GM21515 (cell line): ENCODE data around the gene GATD1.

Experiments
- ATAC-seq: cut with Tn5 transposase; IDR thresholded peaks from one replicate; pipeline ENCODE4 v1.9.1; 2021; ENCODE audit not compliant: unreplicated experiment

Gene GATD1

GRCh38 chr11:813072-813455 lies 35.8 kb upstream of the GATD1 start:
- no peak for ATAC-seq

- no peak for ATAC-seq
Observed at GRCh38 chr11:812390-812789, 35.1 kb upstream of the GATD1 start.

GRCh38 chr11:811446-812245 lies 34.4 kb upstream of the GATD1 start:
- no peak for ATAC-seq

DNA sequence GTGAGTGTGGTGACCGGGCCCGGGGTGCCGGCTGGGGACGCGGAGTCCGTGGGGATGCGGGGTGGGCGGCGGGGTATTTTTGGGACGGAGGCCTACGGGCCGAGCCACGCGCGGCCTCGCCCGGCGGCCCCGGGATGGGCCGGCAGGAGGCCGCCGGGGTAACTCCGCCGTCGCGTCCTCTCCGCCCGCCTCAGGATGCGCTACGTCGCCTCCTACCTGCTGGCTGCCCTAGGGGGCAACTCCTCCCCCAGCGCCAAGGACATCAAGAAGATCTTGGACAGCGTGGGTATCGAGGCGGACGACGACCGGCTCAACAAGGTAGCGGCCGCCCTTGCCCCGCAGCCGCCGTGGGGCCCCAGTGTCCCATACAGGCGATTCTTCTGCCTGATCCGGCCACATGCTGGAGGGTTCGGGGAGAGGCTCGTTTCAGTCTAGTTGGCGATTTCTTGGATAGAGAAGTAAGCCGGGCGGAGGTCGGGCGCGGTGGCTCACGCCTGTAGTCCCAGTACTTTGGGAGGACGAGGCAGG lies 32.8 kb upstream of the GATD1 start:
- ATAC-seq, result no peak

DNA sequence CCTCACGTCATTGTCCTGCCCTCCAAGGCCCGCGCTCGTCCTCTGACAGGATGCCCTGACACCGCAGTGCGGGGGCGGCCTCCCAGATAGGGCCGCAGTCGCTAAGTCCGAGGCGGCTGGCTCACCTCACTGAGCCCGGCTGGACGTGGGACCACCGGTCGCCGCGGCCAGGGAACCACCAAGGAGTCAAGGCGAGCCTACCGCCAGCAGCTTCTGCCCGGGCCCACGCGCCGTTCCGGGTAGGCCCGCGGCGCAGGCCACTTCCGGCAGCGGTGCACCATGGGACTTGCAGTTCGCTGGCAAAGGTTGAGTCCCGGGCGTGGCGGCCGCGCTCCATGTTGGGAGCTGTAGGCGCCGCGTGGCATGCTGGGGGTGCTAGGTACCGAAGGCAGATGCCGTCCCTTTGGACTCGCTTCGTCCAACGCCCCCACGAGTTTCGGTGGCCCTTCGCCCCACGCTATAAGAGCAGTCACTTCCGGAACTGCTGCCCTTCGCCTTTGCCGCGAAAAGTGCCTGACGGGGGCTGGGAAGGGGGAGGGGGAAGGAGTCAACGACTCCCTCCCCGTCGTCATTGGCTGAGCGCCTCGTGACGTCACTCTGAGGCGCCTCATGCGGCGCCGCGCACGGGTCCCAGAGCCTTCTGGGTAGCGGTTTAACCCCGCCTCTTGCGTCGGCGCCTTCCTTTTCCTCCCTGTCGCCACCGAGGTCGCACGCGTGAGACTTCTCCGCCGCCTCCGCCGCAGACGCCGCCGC lies 32.2 kb upstream of the GATD1 start, which contains the start of gene RPLP2:
RPLP2 (plus strand) TSS at position 681 of the 753 bp plus-strand sequence. CDS start 268 bp downstream, outside the sequence.
- peak; percentile 68 for ATAC-seq

- ATAC-seq, result peak; percentile 0
Observed at GRCh38 chr11:808427-809286, 31.4 kb upstream of the GATD1 start.

DNA sequence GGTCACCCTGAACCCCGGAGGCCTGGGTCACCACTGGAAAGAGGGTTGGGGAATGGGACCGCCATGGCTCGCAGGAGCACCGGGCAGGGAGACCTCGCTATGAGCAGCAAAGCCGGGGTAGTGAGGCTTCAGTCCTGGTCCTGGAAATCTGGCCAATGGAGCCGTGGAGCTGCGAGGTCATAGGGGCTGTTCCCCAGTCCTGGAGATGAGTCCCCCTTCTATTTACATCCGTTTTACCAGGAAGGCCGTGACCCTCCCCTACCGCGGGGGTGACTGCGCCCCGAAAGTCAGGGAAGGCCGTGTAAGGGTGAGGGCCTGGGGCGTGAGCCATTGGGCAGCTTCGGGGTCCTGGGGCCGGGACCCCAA lies 27.3 kb upstream of the GATD1 start:
- no peak for ATAC-seq

- no peak for ATAC-seq
Observed at GRCh38 chr11:803770-804598, 26.7 kb upstream of the GATD1 start.

DNA sequence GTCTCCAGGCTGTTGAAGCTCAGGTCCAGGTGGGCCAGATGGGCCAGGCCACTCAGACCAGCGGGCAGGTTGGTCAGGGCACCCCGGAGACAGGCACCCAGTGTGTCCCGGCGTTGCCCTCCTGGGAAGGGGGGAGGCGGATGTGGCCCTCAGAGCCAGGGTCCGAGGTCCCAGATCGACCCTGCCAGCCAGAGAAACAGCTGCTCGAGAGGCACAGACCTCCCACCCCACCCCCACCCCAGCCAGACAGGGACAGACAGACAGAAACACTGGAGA lies 26.1 kb upstream of the GATD1 start:
- no peak for ATAC-seq

GRCh38 chr11:802693-803466 lies 25.6 kb upstream of the GATD1 start:
- ATAC-seq, result no peak

- ATAC-seq, result no peak
Observed at GRCh38 chr11:802018-802617, 24.8 kb upstream of the GATD1 start.

- no peak for ATAC-seq
Observed at GRCh38 chr11:801097-801780, 24.0 kb upstream of the GATD1 start.

- ATAC-seq, result no peak
Observed at GRCh38 chr11:800473-800872, 23.2 kb upstream of the GATD1 start.

DNA sequence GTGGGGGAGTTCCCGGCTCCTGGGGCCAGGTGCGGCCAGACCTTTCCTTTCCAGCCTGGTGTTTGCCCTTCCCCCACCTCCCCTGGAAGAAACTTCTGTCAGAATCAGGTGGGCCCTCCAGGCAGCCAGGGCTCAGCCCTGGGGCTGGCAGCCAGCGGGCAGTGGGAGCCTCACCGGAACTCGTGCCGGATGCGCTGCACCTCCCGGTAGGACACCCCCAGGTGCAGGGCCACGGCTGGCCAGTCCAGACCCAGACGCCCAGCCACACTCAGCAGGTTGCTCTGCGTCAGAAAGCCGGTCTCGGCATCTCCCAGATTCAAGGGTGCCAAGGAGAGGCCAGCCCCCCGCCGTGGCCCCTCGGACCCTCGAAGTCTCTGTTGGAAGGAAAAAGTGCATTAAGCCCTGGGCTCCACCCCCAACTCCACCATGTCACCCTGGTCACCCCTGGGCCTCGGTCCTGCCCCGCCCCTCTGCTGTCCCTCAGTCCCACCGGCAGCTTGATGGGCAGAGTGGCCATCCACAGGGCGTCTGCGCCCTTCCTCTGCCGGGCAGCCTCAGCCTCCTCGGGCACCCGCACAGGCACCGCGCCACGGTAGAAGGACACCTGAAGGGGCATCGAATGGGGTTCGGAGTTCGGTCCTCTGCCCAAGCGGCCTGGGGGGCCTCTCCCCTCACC lies 22.5 kb upstream of the GATD1 start:
- ATAC-seq, result no peak

- peak; percentile 52 for ATAC-seq
Observed at GRCh38 chr11:798093-798713, 20.9 kb upstream of the GATD1 start, which contains the start of gene SLC25A22. SLC25A22 (minus strand) TSS chr11:798281; CDS start chr11:795006, 3,275 bp downstream.

DNA sequence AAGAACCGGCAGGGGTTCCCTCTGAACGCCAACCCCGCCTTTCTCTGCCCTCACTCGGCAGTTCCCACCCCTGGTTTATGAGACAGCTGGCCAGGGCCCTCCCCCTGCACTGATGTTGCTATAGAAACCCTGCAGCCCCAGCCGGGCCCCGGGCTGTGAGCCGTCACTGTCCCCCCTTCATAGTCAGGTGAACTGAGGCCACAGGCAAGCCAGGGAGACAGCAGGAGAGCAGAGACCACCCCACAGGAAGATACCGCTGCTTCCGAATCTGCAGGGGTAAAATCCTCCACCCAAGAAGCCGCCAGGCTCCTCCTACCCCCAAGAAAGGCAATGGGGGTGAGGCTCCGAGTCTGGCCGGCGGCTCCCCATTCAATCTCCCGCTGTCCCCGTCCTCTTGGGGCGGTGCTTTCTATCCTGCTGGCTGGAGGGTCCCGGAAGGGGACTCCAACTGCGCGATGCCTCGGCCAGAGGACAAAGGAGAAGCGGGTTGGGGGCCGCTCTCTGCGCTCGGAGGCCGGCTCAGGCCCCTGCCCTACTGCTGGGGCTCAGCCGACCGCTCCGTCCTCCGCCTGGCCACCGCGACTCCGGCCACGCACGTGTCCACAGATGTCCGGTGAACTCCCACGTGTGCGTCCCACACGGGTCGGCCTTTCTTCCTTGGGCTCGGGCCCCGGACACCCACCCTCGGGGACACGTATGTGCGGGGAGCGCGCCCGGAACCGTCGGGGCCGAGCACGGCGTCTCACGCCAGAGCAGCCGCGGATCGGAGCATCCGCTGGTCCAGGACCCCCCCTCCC lies 20.2 kb upstream of the GATD1 start:
- peak; percentile 43 for ATAC-seq
